ENCODE measurements around the gene NPTX1. TPM values are rescaled to one million over a fixed set of nuclear protein-coding genes. Genes with fewer than 3 reads are reported as not detected.

NPTX1 gene
- total and polyA plus RNA-seq, 9 of the 15 experiments (the other 6 are each of a cell fraction or from before 2014, with no cell fraction given): 0.04 TPM; not detected in 8

DNA sequence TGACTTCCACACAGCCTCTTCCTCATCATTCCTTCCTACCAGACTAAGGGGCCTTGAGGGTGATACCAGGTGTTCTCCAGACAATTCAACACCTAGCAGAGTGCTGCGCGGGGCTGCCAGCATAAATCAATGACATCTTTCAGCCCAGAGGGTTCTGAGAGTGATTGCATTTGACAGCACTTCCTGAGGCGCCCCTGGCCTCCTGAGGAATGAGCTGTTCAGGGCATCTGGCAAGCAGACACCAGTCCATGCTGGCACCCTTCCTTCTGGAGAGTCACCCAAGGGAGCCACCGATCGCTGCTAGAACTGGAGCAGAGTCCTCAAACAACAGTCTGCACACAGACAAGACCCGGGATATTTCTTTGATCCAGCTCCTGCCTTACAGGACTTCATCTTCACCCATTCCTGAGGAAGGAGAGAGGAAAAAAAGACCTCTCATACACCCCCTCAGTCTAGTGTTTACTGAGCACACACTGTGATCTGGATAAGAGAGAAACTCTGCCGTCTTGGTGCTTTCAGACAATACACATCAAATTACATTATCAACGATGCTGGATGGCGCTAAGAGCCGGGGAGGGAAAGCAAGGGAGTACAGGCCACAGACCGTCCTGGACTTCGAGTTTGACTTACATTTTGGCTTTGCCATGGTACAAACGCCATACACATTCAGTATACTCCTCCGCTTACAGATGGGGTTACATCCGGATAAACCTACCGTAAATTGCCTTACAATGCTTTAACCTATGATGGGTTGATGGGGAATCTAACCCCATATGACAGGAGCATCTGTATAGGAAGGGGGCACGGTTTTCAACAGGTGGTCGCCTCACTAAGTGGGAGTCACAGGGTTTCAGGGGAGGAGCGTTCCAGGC, 23.0 kb downstream of the NPTX1 start (continued):
- TF ChIP-seq, protein P1, sequence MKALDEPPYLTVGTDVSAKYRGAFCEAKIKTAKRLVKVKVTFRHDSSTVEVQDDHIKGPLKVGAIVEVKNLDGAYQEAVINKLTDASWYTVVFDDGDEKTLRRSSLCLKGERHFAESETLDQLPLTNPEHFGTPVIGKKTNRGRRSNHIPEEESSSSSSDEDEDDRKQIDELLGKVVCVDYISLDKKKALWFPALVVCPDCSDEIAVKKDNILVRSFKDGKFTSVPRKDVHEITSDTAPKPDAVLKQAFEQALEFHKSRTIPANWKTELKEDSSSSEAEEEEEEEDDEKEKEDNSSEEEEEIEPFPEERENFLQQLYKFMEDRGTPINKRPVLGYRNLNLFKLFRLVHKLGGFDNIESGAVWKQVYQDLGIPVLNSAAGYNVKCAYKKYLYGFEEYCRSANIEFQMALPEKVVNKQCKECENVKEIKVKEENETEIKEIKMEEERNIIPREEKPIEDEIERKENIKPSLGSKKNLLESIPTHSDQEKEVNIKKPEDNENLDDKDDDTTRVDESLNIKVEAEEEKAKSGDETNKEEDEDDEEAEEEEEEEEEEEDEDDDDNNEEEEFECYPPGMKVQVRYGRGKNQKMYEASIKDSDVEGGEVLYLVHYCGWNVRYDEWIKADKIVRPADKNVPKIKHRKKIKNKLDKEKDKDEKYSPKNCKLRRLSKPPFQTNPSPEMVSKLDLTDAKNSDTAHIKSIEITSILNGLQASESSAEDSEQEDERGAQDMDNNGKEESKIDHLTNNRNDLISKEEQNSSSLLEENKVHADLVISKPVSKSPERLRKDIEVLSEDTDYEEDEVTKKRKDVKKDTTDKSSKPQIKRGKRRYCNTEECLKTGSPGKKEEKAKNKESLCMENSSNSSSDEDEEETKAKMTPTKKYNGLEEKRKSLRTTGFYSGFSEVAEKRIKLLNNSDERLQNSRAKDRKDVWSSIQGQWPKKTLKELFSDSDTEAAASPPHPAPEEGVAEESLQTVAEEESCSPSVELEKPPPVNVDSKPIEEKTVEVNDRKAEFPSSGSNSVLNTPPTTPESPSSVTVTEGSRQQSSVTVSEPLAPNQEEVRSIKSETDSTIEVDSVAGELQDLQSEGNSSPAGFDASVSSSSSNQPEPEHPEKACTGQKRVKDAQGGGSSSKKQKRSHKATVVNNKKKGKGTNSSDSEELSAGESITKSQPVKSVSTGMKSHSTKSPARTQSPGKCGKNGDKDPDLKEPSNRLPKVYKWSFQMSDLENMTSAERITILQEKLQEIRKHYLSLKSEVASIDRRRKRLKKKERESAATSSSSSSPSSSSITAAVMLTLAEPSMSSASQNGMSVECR (CRISPR knock-in tag; IDR thresholded peaks at IDR 0.05): no peak
- no peak for TF ChIP-seq SMARCB1 (IDR thresholded peaks at IDR 0.05; ENCODE audit: insufficient read length, low read depth)
- TF ChIP-seq, protein P2, sequence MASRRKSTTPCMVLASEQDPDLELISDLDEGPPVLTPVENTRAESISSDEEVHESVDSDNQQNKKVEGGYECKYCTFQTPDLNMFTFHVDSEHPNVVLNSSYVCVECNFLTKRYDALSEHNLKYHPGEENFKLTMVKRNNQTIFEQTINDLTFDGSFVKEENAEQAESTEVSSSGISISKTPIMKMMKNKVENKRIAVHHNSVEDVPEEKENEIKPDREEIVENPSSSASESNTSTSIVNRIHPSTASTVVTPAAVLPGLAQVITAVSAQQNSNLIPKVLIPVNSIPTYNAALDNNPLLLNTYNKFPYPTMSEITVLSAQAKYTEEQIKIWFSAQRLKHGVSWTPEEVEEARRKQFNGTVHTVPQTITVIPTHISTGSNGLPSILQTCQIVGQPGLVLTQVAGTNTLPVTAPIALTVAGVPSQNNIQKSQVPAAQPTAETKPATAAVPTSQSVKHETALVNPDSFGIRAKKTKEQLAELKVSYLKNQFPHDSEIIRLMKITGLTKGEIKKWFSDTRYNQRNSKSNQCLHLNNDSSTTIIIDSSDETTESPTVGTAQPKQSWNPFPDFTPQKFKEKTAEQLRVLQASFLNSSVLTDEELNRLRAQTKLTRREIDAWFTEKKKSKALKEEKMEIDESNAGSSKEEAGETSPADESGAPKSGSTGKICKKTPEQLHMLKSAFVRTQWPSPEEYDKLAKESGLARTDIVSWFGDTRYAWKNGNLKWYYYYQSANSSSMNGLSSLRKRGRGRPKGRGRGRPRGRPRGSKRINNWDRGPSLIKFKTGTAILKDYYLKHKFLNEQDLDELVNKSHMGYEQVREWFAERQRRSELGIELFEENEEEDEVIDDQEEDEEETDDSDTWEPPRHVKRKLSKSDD (conservative IDR thresholded peaks at IDR 0.05; ENCODE audit: low read length): no peak
- no peak for TF ChIP-seq ZNF75A (CRISPR knock-in tag; IDR thresholded peaks at IDR 0.05)
- TF ChIP-seq ZNF76 (CRISPR knock-in tag; IDR thresholded peaks at IDR 0.05; ENCODE audit: borderline replicate concordance): no peak
- no peak for TF ChIP-seq MAZ (CRISPR knock-in tag; conservative IDR thresholded peaks at IDR 0.05 in 1 of 2, IDR thresholded peaks at IDR 0.05 in 1 of 2)
- TF ChIP-seq HDAC2 (IDR thresholded peaks at IDR 0.05): peak; percentile 22; the same call in 1 of the 2 replicates
- no peak for TF ChIP-seq RBFOX2 (IDR thresholded peaks at IDR 0.05; ENCODE audit: low read depth, low read length)
- TF ChIP-seq, protein P3, sequence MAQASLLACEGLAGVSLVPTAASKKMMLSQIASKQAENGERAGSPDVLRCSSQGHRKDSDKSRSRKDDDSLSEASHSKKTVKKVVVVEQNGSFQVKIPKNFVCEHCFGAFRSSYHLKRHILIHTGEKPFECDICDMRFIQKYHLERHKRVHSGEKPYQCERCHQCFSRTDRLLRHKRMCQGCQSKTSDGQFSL (CRISPR knock-in tag; IDR thresholded peaks at IDR 0.05): no peak
- TF ChIP-seq, protein P3 (tag; IDR thresholded peaks at IDR 0.05): no peak
- peak in 1 of 2 experiments; percentile 13; a peak in 1 of 3 replicates for TF ChIP-seq CBX3 (IDR thresholded peaks at IDR 0.05; ENCODE audit: borderline replicate concordance in 1 of 2, low read length in 2 of 2)
- no peak for TF ChIP-seq ZNF589 (CRISPR knock-in tag; IDR thresholded peaks at IDR 0.05; ENCODE audit: low read depth)
- TF ChIP-seq CC2D1A (IDR thresholded peaks at IDR 0.05): no peak
- TF ChIP-seq SAFB2 (IDR thresholded peaks at IDR 0.05; ENCODE audit: borderline replicate concordance, low read depth, low read length, severe bottlenecking): no peak
- no peak for TF ChIP-seq TOE1 (IDR thresholded peaks at IDR 0.05; ENCODE audit: borderline replicate concordance)
- no peak for TF ChIP-seq TOE1 (CRISPR knock-in tag; IDR thresholded peaks at IDR 0.05; ENCODE audit: borderline replicate concordance, low read depth)
- TF ChIP-seq NFIC (IDR thresholded peaks at IDR 0.05): no peak
- TF ChIP-seq MEIS2 (IDR thresholded peaks at IDR 0.05; ENCODE audit: partially characterized antibody): peak; percentile 12
- no peak for TF ChIP-seq TAF7 (tag; IDR thresholded peaks at IDR 0.05)
- TF ChIP-seq ZNF174 (CRISPR knock-in tag; IDR thresholded peaks at IDR 0.05): no peak
